Upper lobe of left lung (tissue), 6 donors: ENCODE results near the gene TRPC3. TPM values are rescaled to one million over a fixed set of nuclear protein-coding genes. Genes with fewer than 3 reads are reported as not detected.

Experiments used
- ATAC-seq, 2 donors: fragments of 200-7000 bp; cut with Tn5 transposase; one replicate each; pipeline ENCODE4 v1.9.1; 2022; ENCODE audit warnings: mild to moderate bottlenecking in 2 of 2, moderate library complexity in 2 of 2; ENCODE audit not compliant: low FRiP score in 2 of 2
- DNase-seq, 2 donors: peaks; one replicate each; pipeline ENCODE4 v3.0.0-alpha.2; 2019 to 2020
- H3K27ac ChIP-seq, 4 donors: fragments of 200-600 bp; sonication (generic); one replicate each; pipeline ENCODE4 v1.5.1; 2016 to 2019
- H3K27me3 ChIP-seq, 4 donors: fragments of 200-600 bp; sonication (generic); one replicate each; pipeline ENCODE4 v1.5.1; 2017 to 2019
- H3K36me3 ChIP-seq, 4 donors: fragments of 200-600 bp; sonication (generic); one replicate each; pipeline ENCODE4 v1.5.1; 2016 to 2019
- H3K4me1 ChIP-seq, 4 donors: fragments of 200-600 bp; sonication (generic); one replicate each; pipeline ENCODE4 v1.5.1; 2018 to 2019
- H3K4me3 ChIP-seq, 4 donors: fragments of 200-600 bp; sonication (generic); one replicate each; pipeline ENCODE4 v1.5.1; 2017 to 2019; ENCODE audit warnings: mild to moderate bottlenecking in 2 of 4, moderate library complexity in 1 of 4
- H3K9me3 ChIP-seq, 4 donors: fragments of 200-600 bp; sonication (generic); one replicate each; pipeline ENCODE4 v1.5.1; 2018 to 2019
- EP300 ChIP-seq, 4 donors: sonication (generic); formaldehyde crosslinking; IDR thresholded peaks; one replicate each; pipeline ENCODE4 v1.5.1; 2017; ENCODE audit warnings: antibody characterized with exemption in 4 of 4, control low read depth in 2 of 4
- POLR2A ChIP-seq, 4 donors: fragments of 450-650 bp; IDR thresholded peaks; one replicate each; pipeline ENCODE4 v1.5.1; 2016 to 2017; ENCODE audit warnings: antibody characterized with exemption in 4 of 4, mild to moderate bottlenecking in 2 of 4
- POLR2AphosphoS5 ChIP-seq, 2 donors: sonication (generic); formaldehyde crosslinking; IDR thresholded peaks; one replicate each; pipeline ENCODE4 v1.5.1; 2017; ENCODE audit warnings: antibody characterized with exemption in 2 of 2
- WGBS, 2 donors: methylation state at CpG; one replicate each; pipeline ENCODE4 v1.1.5; 2017 to 2018; 5-methylcytosine and 5-hydroxymethylcytosine counted together
- total RNA-seq, 6 donors: library from RNA; depleted of rRNA in 4 of 6; stranded (reverse); fragments of >200 nt in 4 of 6; gene quantifications; one replicate each; pipeline versions ENCODE4 v1.1.0 to v1.2.1, GENCODE V29; 2016 to 2021
- TF ChIP-seq, protein P1 (sequence below), 6 experiments: fragments of 450-650 bp in 4 of 6; fragments of 200-600 bp in 2 of 6; sonication (generic) in 2 of 6; IDR thresholded peaks; one replicate each; pipeline ENCODE4 v1.5.1; 2016 to 2019; ENCODE audit warnings: antibody characterized with exemption in 6 of 6
- donor health status: DM: no; HTN: no; CAD: no; lungs with moderate emphysema.
- donor health status: DM: no; HTN: yes; CAD: no; lungs with severe emphysema.

Gene TRPC3
- total RNA-seq, 6 donors from 2014 or later, result 0.77 to 9.4 (median 1.4) TPM

DNA sequence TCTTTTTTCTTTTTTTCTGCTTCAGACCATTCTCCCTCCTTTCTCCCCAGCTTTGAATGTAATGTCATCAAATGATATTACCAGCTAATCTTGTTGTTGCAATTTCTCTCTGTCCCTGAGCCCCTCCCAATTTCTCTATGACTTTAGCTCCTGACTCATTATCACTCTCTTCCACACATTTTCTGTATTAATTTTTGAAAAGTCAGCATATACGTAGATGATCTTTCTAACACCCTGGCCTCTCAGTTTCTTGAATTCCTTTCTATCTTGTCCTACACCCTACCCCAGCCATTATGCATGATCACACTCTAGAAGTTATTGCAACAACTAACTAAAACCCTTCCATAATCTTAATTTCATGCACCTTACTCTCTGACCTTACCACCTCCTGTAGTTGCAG lies 13.1 kb upstream of the TRPC3 start:
- TF ChIP-seq POLR2AphosphoS5 (IDR thresholded peaks at IDR 0.05), result no peak
- TF ChIP-seq, protein P1, sequence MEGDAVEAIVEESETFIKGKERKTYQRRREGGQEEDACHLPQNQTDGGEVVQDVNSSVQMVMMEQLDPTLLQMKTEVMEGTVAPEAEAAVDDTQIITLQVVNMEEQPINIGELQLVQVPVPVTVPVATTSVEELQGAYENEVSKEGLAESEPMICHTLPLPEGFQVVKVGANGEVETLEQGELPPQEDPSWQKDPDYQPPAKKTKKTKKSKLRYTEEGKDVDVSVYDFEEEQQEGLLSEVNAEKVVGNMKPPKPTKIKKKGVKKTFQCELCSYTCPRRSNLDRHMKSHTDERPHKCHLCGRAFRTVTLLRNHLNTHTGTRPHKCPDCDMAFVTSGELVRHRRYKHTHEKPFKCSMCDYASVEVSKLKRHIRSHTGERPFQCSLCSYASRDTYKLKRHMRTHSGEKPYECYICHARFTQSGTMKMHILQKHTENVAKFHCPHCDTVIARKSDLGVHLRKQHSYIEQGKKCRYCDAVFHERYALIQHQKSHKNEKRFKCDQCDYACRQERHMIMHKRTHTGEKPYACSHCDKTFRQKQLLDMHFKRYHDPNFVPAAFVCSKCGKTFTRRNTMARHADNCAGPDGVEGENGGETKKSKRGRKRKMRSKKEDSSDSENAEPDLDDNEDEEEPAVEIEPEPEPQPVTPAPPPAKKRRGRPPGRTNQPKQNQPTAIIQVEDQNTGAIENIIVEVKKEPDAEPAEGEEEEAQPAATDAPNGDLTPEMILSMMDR (IDR thresholded peaks at IDR 0.05), result no peak
- TF ChIP-seq POLR2A (IDR thresholded peaks at IDR 0.05), result no peak
- no peak for TF ChIP-seq EP300 (IDR thresholded peaks at IDR 0.05)
- Histone ChIP-seq H3K27me3 (no peaks in the 10 kb centered on the region), H3K27ac (no peak overlapping the region), H3K36me3 (no peaks in the 10 kb centered on the region), H3K4me1 (no peaks in the 10 kb centered on the region), H3K9me3 (no peaks in the 10 kb centered on the region), H3K4me3 (no peak overlapping the region)
- DNase-seq (no peak), ATAC-seq (no peak)
- 90 to 97% methylated on average over 1 of the region's 1 CpG for WGBS, 2 donors

- Histone ChIP-seq H3K4me3 (no peak overlapping the region), H3K9me3 (no peaks in the 10 kb centered on the region), H3K36me3 (no peaks in the 10 kb centered on the region), H3K27me3 (no peaks in the 10 kb centered on the region), H3K4me1 (no peaks in the 10 kb centered on the region), H3K27ac (no peak overlapping the region)
- ATAC-seq, result no peak
- no peak for TF ChIP-seq EP300 (IDR thresholded peaks at IDR 0.05)
- TF ChIP-seq POLR2AphosphoS5 (IDR thresholded peaks at IDR 0.05), result no peak
- no peak for TF ChIP-seq POLR2A (IDR thresholded peaks at IDR 0.05)
- TF ChIP-seq, protein P1 (IDR thresholded peaks at IDR 0.05), result no peak
- WGBS, 2 donors, result 50 to 78% methylated on average over 1 of the region's 1 CpG
- DNase-seq, result no peak
Measured at GRCh38 chr4:121960818-121961217, 9.0 kb upstream of the TRPC3 start.

GRCh38 chr4:121958777-121959176 lies 6.9 kb upstream of the TRPC3 start:
- Histone ChIP-seq H3K4me3 (no peak overlapping the region), H3K36me3 (no peaks in the 10 kb centered on the region), H3K4me1 (no peaks in the 10 kb centered on the region), H3K27ac (no peak overlapping the region), H3K27me3 (no peaks in the 10 kb centered on the region), H3K9me3 (no peaks in the 10 kb centered on the region)
- TF ChIP-seq, protein P1 (IDR thresholded peaks at IDR 0.05), result no peak
- TF ChIP-seq EP300 (IDR thresholded peaks at IDR 0.05) (no peak), POLR2A (IDR thresholded peaks at IDR 0.05) (no peak), POLR2AphosphoS5 (IDR thresholded peaks at IDR 0.05) (no peak)
- no peak for DNase-seq
- no peak for ATAC-seq
- whole genome bisulfite sequencing, 2 donors, result 69 to 79% methylated on average over 2 of the region's 2 CpGs

DNA sequence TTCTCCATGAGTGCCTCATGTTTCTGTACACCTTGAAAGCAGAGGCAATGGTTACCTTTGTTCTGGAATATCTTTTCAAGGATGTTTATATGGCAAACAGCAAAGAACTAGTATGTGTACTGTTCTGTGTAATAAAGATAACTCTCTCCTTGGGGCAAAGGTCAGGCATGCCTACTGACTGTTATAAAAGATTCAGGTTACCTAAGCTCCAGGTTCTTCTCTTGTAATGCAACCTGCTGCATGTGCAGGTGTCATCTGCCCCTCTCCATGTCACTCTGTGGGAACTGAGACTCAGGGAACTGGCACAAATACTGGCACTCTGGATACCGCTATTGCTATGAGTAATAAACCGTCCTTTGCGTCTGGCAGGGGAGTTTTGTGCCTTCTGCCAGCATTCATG lies 5.4 kb upstream of the TRPC3 start:
- peaks cover 0 to under 1% (median 0%) of the 10 kb centered on the region in 4 donors for H3K4me1 ChIP-seq
- no peak for ATAC-seq
- H3K27ac ChIP-seq, result no peak overlapping the region
- WGBS, 2 donors, result 94 to 100% methylated on average over 3 of the region's 3 CpGs
- no peak overlapping the region for H3K4me3 ChIP-seq
- no peaks in the 10 kb centered on the region for H3K36me3 ChIP-seq
- no peaks in the 10 kb centered on the region for H3K27me3 ChIP-seq
- TF ChIP-seq POLR2A (IDR thresholded peaks at IDR 0.05), result no peak
- TF ChIP-seq POLR2AphosphoS5 (IDR thresholded peaks at IDR 0.05), result no peak
- TF ChIP-seq, protein P1 (IDR thresholded peaks at IDR 0.05), result no peak
- no peak for TF ChIP-seq EP300 (IDR thresholded peaks at IDR 0.05)
- H3K9me3 ChIP-seq, result no peaks in the 10 kb centered on the region
- no peak for DNase-seq

DNA sequence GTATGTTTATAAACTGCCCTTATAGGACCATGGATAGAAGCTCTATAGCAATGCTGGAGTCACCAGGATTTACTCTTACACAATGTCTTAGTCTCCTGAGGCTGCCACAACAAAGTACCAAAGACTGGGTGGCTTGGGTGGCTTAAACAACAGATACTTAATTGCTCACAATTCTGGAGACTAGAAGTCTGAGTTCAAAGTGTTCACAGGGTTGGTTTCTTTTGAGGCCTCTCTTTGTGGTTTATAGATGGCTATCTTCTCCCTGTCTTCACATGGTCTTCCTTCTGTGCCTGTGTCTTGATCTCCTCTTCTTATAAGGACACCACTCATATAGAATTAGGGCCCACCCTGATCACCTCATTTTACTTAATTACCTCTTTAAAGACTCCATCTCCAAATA lies 2.0 kb upstream of the TRPC3 start:
- DNase-seq (no peak), ATAC-seq (no peak)
- no peak overlapping the region for H3K4me3 ChIP-seq
- H3K4me1 ChIP-seq, result peaks cover 6 to 25% (median 22%) of the 10 kb centered on the region in 4 donors
- H3K27ac ChIP-seq, result no peak overlapping the region
- no peak for TF ChIP-seq EP300 (IDR thresholded peaks at IDR 0.05)
- TF ChIP-seq, protein P1 (IDR thresholded peaks at IDR 0.05), result no peak
- no peak for TF ChIP-seq POLR2A (IDR thresholded peaks at IDR 0.05)
- no peak for TF ChIP-seq POLR2AphosphoS5 (IDR thresholded peaks at IDR 0.05)
- H3K9me3 ChIP-seq, result no peaks in the 10 kb centered on the region
- no peaks in the 10 kb centered on the region for H3K36me3 ChIP-seq
- peaks cover 0 to 18% (median 8%) of the 10 kb centered on the region in 4 donors for H3K27me3 ChIP-seq
